Measurements from ENCODE around the gene RBM41.
"Not testable (repeated sequence)": the region's sequence is repeated elsewhere in the genome, so short reads cannot be mapped to it uniquely, and the experiment has no call there.

DNA sequence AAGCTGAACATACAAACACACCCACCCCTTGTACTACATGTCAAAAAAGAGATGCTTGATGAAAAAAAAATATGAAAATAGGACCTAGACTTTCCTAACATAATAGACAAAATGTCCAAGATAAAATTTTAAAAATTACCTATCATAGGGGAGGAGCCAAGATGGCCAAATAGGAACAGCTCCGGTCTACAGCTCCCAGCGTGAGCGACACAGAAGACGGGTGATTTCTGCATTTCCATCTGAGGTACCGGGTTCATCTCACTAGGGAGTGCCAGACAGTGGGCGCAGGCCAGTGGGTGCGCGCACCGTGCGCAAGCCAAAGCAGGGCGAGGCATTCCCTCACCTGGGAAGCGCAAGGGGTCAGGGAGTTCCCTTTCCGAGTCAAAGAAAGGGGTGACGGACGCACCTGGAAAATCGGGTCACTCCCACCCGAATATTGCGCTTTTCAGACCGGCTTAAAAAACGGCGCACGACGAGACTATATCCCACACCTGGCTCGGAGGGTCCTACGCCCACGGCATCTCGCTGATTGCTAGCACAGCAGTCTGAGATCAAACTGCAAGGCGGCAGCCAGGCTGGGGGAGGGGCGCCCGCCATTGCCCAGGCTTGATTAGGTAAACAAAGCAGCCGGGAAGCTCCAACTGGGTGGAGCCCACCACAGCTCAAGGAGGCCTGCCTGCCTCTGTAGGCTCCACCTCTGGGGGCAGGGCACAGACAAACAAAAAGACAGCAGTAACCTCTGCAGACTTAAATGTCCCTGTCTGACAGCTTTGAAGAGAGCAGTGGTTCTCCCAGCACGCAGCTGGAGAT lies 37.2 kb upstream of the RBM41 start:
- not testable (repeated sequence) for TF ChIP-seq HMGA2 (CRISPR knock-in tag; IDR thresholded peaks at IDR 0.05); IRF1 (CRISPR knock-in tag; IDR thresholded peaks at IDR 0.05); CTCF (IDR thresholded peaks at IDR 0.05); ZNF121 (CRISPR knock-in tag; IDR thresholded peaks at IDR 0.05)
- TF ChIP-seq, protein P1, sequence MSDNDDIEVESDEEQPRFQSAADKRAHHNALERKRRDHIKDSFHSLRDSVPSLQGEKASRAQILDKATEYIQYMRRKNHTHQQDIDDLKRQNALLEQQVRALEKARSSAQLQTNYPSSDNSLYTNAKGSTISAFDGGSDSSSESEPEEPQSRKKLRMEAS (CRISPR knock-in tag; IDR thresholded peaks at IDR 0.05) = not testable (repeated sequence)

All from WTC11 (cell line).